Stimulated activated CD4-positive, alpha-beta T cell treated with anti-CD3 and anti-CD28 coated beads, Interleukin-2, amount 100 ng/mL, for 4 hours (primary cell): Measurements from ENCODE around the gene AFMID.
A peak's percentile ranks its signal among the peaks of the same experiment; 100 is the strongest.
"Not testable (repeated sequence)": the region's sequence is repeated elsewhere in the genome, so short reads cannot be mapped to it uniquely, and the experiment has no call there.

Source experiments
- DNase-seq: peaks from one replicate; pipeline ENCODE4 v3.0.0-alpha.2; 2020; ENCODE audit warnings: low read depth

Gene AFMID

DNA sequence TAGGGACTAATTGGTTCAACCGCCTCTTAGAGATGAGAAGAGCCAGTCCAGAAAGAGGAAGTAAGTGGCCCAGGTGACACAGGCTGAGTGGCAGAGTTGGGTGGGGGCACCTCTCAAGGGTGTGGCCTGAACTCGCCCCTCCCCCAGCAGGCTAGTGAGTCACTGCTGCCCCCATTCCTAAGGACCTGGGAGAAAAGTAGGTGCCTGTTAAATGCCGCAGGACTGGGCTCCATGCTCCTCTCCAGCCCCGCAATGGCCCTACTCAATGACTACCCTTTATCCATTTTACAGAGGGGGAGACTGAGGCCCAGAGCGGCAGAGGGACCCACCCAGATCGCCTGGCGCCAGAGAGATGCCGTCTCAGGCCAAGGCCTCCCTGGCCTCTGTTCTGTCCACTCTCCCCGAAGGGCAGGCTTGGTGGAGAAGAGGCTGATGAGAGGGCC lies 52.3 kb downstream of the AFMID start:
- DNase-seq, result no peak

DNA sequence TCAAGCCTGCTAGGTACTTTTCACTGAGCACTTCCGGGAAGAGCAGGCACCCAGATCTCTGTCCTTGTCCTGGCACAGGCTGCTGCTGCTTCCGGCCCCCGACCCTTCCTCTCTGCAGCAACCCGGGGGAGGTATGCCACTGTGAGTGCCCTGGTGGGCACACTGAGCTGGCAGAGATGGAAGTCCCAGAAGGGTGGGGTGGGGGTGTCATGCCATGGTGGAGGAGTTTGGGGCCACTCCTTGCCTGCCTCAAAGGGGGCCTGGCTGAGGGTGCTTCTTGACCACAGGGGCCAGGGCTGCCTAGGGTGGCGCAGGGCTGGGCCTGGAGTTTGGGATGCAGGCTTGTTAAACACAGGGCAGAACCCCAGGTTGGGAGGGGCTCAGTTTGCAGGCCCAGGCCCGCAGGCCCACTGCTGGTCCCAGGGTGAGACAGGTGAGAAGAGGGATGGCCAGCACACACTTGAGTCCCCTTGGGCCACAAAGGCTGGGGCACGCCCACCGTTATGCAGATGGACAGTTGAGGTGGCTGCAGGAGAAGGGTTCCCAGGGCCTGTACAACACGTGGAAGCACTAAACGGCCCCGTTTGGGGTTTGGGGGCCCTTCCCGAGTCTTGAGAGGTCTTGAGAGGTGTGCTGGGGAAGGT lies 53.0 kb downstream of the AFMID start:
- no peak for DNase-seq

DNA sequence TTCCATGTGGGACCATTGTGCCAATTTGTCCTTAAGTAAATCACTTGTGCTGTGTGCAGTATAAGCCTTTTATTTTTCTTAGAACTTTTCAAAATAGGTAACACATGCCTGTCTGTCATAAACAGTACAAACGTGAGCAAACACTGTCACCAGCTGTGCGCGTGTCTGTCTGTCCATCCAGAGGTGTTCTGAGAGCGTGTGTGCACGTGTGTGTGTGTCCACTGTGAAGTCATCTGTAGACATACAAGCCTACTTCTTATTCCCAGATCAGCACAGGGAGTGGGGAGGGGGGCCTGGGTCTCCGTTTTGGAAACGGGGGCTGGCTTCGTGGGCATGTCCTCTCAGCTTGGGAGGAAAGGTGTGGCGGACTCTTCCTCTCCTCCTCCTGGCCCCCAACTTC lies 53.7 kb downstream of the AFMID start:
- no peak for DNase-seq

DNA sequence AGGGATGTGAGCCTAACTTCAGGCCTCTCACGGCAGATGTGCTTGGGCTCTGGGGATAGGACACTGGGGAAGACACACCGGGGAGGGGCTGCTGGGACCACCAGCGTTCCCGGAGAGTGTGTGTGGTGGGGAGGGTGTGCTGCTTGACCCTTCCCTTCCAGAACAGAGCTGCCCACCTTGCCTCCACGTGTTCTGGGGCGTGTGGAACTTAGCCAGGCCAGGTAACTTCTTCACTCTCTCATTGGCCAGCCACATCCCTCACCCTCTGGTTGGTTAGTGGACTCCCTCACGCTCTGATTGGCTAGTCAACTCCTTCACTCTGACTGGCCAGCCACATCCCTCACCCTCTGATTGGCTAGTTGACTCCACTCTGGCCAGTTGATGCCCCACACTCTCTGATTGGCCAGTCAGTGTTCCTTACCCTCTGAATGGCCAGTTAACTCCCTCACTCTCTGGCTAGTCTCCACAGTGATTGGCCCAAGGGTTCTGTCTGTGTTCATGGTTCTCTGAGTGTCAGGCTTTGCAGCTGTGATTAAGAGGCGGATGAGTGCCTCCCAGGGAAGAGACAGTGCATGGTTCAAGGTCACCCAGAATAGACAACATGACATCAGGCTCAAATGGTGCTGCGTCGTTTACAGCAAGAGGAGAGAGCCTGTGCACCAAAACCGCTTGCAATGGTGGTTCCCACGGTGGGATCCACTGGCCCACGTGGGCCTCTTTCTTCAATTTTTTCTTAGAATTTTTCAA lies 54.3 kb downstream of the AFMID start:
- no peak for DNase-seq

DNA sequence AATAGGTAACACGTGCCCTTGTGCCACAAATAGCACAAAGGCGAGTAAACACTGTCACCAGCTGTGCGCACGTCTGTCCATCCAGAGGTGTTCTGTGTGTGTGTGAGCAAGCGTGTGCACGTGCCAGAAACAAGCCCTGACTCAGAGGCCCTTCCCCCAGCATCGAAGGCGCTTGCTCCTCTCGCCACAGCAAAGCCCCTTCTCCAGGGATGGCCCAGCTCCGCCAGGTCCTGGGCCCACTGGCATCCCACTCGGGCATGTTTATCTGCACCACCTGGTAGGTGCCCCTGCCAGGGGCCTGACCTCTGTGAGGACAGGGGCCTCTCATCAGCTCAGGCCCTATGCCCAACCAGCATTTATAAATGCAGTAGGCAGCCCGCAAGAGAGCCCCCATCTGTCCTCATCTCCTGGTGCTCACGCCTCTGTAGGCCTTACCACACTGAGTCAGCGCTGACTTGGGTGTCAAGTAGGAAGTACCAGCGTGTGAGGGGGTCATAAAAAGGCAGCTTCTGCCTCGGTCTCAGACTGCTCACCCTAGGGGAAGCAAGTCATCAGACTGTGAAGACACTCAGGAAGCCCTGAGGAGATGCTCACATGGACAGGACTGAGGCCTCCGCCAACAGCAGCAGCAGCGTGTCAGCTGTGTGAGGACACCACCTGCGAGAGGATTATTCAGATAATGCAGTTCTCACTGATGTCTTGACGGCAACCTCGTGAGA lies 55.0 kb downstream of the AFMID start:
- no peak for DNase-seq

DNA sequence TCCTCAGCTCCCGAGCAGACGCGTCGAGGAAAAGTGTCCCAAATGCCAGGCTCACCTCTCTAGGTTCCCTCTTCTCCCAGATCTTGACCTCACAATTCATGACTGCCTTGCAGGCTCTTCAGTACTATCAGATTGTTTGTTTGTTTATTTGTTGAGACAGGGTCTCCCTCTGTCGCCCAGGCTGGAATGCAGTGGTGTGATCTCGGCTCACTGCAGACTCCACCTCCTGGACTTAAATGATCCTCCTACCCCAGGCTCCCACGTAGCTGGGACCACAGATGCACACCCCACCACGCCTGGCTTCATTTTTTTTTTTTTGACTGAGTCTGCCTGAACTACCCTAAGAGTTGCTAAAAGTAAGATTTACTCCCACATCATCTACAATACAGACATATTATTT lies 60.1 kb downstream of the AFMID start:
- no peak for DNase-seq

DNA sequence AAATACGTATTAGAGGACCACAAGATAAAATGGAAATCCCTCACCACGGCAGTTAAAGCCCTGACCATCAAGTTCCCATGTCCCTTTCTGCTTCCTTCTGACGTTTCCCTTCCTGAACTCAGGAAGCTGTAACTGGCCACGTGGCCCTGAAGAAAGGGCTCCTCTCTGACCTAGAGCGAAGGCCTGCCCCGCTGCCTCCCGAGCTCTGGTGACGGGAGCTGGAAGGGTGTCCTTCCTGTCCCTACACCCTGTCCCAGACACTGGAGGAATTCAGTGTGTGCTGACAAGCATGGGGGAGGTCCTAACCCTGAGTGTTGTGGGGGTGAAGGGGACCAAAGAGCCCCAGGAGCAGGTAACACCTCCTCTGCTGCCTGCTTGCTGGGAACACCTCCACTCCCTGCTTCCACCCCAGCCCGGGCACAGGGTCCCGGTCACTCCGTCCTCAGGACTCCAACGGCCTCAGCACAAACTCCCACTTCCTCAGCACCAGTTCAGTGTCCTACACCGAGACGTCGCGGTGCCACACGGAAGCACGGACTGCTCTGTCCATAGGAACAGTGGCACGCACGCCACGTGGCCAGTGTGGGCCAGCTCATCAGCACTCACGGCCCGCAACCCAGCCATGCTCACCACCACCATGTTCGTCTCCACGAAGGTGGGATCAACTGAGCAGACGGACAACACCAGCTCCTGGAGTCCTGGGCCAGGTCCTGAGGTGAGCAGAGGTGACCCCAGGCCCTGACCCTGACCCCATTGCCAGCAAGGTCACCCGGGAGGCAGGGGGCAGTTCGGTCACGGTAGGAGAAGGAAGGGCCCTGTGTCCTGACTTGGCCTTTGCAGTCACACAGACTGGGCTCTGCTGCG lies 61.1 kb downstream of the AFMID start:
- DNase-seq, result no peak

DNA sequence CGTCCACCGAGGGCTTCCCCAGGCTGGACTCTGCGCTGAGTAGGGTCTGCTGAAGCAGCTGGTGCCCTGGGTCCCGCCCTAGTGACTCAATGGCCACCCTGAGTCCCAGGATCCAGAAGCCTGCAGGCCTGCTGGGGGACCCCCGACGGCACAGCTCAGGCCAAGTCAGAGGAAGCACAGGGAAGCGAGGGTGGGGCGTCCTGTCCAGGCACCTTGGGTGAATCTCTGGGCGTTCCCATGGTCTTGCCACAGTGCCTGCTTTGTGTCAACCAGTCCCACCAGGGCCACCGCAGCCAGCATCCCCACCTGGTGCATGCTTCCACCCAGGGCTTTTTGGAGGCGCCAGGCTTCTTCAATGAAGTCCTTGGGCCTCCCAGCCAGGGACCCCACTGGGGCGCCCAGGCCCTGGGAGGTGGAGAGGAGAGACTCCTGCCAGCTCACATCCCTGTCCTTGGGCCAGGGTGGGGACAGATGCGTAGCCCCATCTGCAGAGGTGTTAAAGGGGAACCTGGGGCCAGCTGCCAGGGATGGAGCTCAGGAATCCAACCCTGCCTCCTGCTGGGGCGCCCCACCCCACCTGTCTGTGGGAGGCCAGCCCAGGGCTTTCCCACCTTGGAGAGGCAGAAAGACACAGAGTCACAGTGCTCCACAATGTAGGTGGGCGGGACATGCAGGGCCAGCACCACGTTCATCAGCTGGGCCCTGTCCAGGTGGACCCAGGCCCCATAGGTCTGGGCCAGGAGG lies 62.1 kb downstream of the AFMID start:
- no peak for DNase-seq

DNA sequence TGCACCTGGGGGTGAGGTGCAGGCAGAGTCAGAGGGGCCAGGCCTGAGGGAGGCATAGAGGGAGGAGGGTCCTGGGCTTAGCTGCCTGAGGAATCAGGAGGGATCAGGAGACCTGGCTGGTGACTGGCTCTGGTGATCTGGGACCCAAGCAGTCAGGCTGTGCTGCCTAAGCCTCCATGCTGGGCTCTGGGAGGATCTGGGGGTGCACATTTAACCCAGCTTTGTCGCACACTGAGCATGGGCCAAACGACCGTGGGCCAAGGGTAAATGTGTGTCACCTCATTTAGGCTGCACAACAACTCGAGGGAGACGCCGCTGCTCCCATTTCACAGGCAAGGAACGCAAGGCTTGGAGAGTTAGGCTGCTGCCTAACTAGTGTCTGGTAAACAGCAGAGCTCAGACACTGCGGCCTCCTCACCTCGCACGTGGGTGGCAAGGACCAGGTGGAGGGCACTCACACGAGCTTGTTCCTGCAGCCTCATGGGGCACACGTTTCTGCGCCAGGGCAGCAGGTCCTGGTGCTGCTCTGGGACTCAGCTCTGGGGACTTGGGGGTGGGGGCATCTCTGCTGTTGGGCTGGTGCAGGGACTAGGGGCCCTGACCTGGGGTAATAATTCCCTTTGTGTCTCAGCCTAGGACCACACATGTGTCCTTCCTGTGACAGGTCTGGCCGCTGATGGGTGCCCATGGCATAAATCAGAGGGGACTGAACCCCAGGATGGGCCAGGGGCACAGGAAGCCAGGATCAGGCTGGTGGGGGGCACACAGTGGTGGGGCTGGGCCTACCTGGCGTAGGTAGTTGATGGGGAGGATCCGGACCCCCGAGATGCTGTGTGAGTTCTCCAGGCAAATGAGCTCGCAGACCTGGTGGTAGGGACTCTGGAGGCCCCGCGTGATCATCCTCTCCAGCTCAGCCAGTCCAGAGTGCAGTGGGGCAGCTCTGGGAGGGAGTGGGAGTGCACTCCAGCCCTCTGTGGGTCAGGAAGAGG lies 63.0 kb downstream of the AFMID start:
- DNase-seq, result no peak

DNA sequence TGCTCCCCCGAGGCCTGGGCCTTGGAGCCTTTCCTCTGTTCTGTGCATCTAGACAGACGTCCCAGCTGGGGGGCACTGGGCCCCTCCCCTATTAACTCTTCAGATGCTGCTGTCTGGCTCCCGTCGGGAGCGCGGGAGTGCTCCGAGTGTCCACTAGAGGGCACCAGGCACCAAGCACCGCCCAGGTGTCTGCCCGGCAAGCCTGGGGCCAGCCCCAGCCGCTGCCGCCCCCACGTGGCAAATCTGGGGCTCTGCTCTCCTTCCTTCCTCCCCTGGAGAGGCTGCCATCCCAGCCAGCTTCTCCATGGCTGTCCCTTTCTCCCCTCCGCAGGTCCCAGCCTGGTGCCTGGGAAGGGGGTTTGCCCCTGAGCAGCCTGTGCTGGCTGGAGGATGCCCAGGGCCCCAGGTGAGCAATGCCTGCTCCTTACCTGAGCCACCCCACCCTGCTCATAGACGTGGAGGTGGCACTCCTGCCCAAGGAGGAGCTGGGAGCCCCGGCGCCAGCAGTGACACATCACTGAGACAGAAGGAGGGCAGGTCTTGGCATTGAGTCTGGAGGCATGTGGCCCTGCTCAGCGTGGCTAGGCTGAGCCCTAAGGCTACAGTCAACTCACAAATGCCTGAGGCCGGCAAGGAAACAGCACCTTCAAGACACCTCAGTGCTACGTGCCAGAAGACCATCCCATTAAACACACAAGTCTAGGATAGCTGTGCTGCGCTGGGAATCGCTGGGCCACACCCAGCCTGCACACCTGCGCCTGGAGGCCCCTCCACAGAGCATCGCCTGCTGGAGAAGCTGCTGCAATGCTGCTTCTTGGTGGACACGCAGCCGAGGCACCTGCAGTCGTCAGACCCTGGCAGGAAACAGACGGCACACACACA lies 64.0 kb downstream of the AFMID start:
- DNase-seq, result peak; percentile 77

DNA sequence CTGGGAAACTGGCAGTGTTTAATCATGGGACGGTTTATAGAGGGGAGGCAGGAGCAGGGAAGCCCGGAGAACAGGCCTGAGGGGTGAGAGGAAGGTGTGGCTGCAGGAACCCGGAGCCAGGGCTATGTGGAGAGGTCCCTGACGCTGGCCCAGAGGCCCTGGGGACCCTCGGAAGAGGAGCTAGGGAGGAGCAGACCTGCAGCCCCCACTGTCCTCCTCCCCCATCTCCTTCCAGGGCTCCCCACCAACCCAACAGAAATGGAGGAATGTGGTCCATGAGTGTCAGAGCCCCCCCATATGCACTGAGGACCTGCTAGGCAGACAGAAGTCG lies 64.6 kb downstream of the AFMID start:
- DNase-seq, result no peak

DNA sequence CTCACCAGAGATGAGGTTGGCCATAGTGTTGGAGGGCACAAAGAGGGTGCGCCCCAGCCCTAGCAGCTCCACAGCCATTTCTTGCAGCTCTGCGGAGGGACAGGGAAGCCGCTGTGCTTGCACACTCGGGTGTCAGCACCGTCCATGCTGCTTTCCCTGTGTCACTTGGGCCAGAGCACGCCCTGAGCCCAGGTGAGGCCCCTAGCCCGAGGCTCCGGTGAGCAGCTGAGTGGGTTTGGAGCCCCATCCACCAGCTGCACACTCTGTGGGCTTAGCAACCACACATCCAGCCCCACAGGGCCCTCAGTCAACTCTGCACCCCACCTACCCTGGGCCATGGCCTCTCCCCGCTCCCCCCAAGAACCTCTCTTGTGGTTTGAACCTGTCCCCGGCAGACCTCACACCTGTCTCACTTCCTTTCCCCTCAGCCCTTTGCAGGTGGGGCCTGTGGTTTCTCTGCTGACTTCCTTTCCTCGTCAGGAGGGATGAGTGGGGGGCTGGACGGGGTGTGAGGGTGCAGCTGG lies 65.0 kb downstream of the AFMID start:
- peak; percentile 46 for DNase-seq

DNA sequence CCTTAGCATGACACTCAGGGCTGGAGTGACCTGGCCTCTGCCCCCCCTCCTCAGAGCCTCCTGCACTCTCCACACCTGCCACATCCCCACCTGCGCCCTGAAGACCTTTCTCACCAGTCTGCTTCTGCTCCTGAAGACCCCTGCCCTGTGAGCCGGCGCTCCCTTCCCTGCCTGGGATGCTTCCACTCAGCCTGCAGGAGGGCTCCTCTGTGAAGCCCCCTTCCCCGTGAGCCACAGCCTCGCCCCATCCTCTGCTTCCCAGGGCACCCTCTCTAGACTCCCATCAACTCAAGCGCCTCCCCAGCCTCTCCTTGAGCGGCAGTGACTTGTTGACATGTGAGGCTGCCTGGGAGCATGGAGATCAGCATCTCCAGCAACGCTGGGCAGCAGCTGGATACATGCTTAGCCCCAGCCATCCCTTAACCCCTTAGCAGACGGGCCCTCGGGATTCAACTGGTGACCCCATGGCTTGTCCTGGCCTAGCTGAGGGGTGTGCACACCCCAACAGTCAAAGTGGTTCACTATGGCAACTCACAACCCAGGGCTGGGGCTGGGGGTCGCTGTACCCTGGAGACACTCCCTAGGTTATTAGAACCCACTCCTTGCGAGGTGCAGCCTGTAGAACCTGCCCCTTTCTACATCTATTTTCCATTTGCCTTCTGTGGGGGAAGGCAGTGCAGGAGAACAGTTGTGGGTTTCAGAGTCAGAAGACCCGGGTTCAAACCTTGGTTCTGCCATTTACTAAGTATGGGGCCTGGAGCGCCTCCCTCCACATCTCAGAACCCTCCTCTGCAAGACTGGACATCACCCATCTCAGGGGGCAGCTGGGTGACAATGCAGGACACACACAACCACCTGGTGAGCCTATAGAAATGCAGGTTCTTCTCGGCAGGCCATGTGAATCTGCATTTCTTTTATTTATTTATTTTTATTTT lies 65.8 kb downstream of the AFMID start:
- DNase-seq, result no peak

DNA sequence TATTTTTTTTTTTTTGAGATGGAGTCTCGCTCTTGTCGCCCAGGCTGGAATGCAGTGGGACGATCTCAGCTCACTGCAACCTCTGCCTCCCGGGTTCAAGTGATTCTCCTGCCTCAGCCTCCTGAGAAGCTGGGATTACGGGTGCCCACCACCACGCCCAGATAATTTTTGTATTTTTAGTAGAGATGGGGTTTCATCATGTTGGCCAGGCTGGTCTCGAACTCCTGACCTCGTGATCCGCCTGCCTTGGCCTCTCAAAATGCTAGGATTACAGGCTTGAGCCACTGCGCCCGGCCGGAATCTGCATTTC lies 66.4 kb downstream of the AFMID start:
- DNase-seq, result not testable (repeated sequence)

DNA sequence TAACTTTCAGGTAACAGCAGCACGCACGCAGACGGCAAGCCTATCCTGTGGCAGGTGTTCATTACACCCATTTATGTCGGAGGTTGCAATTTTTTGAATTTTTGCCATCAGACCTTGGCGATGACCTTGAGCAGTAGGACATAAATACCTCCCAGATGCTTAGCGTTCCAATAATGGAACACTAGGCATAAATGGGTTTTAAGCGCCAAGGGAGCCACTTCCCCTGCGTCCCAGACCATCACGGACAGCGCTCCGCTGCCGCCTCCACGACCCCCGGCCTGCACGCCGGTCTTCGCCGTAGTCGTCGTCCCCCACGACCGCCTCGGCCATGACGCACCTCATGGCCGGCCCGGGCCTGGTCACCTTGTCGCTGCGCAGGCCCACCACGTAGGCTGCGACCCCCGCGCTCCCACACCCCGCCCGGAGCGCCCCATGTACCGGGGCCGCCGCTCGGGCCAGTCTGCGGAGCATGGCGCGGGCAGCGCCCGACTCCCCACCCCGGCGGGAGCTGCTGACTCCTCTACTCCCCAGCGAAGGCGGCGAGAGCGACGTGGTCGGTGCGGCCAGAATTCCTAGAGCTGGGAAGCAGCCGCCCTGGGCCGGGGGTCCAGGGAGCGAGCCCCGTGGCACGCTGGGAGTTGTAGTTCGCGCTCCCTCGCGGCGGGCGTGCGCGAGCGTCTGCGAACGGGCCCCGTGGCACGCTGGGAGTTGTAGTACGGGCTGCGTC lies 66.9 kb downstream of the AFMID start:
- DNase-seq, result peak; percentile 71

DNA sequence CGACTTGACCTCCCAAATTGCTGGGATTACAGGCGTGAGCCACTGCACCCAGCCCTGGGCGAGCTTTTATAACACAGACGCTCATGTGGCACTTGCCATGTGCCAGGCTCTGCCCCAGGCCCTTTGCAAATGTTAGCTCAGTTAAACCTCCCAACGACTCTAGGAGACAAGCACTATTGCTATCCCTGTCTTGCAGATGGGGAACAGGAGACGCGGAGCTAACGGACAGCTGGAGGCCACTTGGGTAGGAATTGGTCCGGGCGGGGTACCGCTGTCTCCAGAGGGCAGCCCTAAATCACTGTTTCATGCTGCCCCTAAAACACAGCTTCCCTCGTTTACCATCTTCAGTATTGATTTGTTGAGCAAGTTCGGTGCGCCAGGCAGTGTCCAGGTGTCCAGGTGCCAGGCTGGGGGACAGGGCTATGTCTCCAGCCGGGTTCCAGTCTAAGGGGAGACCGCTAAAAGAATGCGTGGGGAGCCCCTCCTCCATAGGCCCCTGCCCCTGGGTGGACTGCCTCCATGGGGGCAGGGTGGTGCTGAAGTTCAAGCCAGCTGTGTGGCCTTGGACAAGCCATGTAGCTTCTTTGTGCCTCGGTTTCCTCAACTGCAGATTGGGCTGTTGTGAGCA lies 68.0 kb downstream of the AFMID start:
- DNase-seq, result no peak
